Activated naive CD4-positive, alpha-beta T cell treated with anti-CD3 and anti-CD28 coated beads, Interleukin-2, amount 50 U/mL, for 72 hours (primary cell): ENCODE measurements around the gene FBRSL1. TPM values are rescaled to one million over a fixed set of nuclear protein-coding genes. Genes with fewer than 3 reads are reported as not detected.
"Not testable (repeated sequence)": the region's sequence is repeated elsewhere in the genome, so short reads cannot be mapped to it uniquely, and the experiment has no call there.

Experiments
- ATAC-seq, 2 donors: fragments of 150-1000 bp; cut with Tn5 transposase; 2 replicates each; pipeline ENCODE4 v1.10.0; 2021; ENCODE audit warnings: mild to moderate bottlenecking in 2 of 2, moderate library complexity in 2 of 2
- DNase-seq, 2 donors: peaks; one replicate each; pipeline ENCODE4 v3.0.0; 2021 to 2022; ENCODE audit warnings: low spot score in 2 of 2
- H3K27ac Mint-ChIP-seq, 2 donors: one replicate each; pipeline ENCODE4 v1.8.0; 2022; ENCODE audit warnings: mild to moderate bottlenecking in 2 of 2, mixed read lengths in 2 of 2
- H3K36me3 Mint-ChIP-seq, 2 donors: one replicate each; pipeline ENCODE4 v1.8.0; 2022; ENCODE audit warnings: mixed read lengths in 2 of 2
- H3K9me3 Mint-ChIP-seq, 2 donors: one replicate each; pipeline ENCODE4 v1.8.0; 2022; ENCODE audit warnings: mixed read lengths in 2 of 2
- total RNA-seq, 2 donors: library from RNA; stranded (reverse); gene quantifications; one replicate each; pipeline ENCODE4 v1.2.3, GENCODE V29; 2022

The FBRSL1 gene
- total RNA-seq, 2 donors from 2014 or later: 30.8 to 37.8 TPM

- not testable (repeated sequence) for DNase-seq, H3K27ac Mint-ChIP-seq, H3K9me3 Mint-ChIP-seq, ATAC-seq, H3K36me3 Mint-ChIP-seq
These were observed 26.5 kb upstream of the FBRSL1 start for GRCh38 chr12:132463284-132463924.

- not testable (repeated sequence) for H3K9me3 Mint-ChIP-seq, H3K27ac Mint-ChIP-seq, DNase-seq, H3K36me3 Mint-ChIP-seq, ATAC-seq
These were observed 25.6 kb upstream of the FBRSL1 start for GRCh38 chr12:132464304-132464703.

- DNase-seq (no peak), ATAC-seq (peak in 1 of 2 donors; percentile 9)
- no peaks in the 10 kb centered on the region for H3K36me3 Mint-ChIP-seq
- H3K9me3 Mint-ChIP-seq: no peaks in the 10 kb centered on the region
- H3K27ac Mint-ChIP-seq: no peak overlapping the region
These were observed 25.1 kb upstream of the FBRSL1 start for GRCh38 chr12:132464820-132465219.

GRCh38 chr12:132465269-132466190, 24.4 kb upstream of the FBRSL1 start:
- ATAC-seq: peak in 1 of 2 donors; percentile 20
- no peak for DNase-seq
- no peaks in the 10 kb centered on the region for H3K9me3 Mint-ChIP-seq
- no peak overlapping the region for H3K27ac Mint-ChIP-seq
- no peaks in the 10 kb centered on the region for H3K36me3 Mint-ChIP-seq

GRCh38 chr12:132466241-132467201, 23.4 kb upstream of the FBRSL1 start:
- H3K36me3 Mint-ChIP-seq: no peaks in the 10 kb centered on the region
- DNase-seq (no peak), ATAC-seq (no peak)
- no peaks in the 10 kb centered on the region for H3K9me3 Mint-ChIP-seq
- no peak overlapping the region for H3K27ac Mint-ChIP-seq

GRCh38 chr12:132467511-132467910, 22.4 kb upstream of the FBRSL1 start:
- H3K27ac Mint-ChIP-seq: no peak overlapping the region
- no peaks in the 10 kb centered on the region for H3K36me3 Mint-ChIP-seq
- H3K9me3 Mint-ChIP-seq: no peaks in the 10 kb centered on the region
- no peak for DNase-seq
- ATAC-seq: no peak

- ATAC-seq (no peak), DNase-seq (no peak)
- Mint-ChIP-seq H3K36me3 (no peaks in the 10 kb centered on the region), H3K27ac (no peak overlapping the region), H3K9me3 (no peaks in the 10 kb centered on the region)
These were observed 20.5 kb upstream of the FBRSL1 start for GRCh38 chr12:132469423-132469822.

GRCh38 chr12:132470397-132470796, 19.6 kb upstream of the FBRSL1 start:
- no peaks in the 10 kb centered on the region for H3K9me3 Mint-ChIP-seq
- DNase-seq: no peak
- no peaks in the 10 kb centered on the region for H3K36me3 Mint-ChIP-seq
- ATAC-seq: no peak
- no peak overlapping the region for H3K27ac Mint-ChIP-seq

GRCh38 chr12:132471011-132471857, 18.7 kb upstream of the FBRSL1 start:
- DNase-seq: no peak
- peak in 1 of 2 donors; percentile 49 for ATAC-seq
- H3K27ac Mint-ChIP-seq: peak overlapping the region in 1 of 2 donors; percentile 5
- H3K9me3 Mint-ChIP-seq: no peaks in the 10 kb centered on the region
- no peaks in the 10 kb centered on the region for H3K36me3 Mint-ChIP-seq

- no peaks in the 10 kb centered on the region for H3K9me3 Mint-ChIP-seq
- H3K36me3 Mint-ChIP-seq: no peaks in the 10 kb centered on the region
- ATAC-seq: no peak
- DNase-seq: no peak
- H3K27ac Mint-ChIP-seq: peak overlapping the region in 1 of 2 donors; percentile 5
These were observed 18.1 kb upstream of the FBRSL1 start for GRCh38 chr12:132471858-132472255.

GRCh38 chr12:132472386-132472785, 17.6 kb upstream of the FBRSL1 start:
- Mint-ChIP-seq H3K27ac (no peak overlapping the region), H3K36me3 (no peaks in the 10 kb centered on the region), H3K9me3 (no peaks in the 10 kb centered on the region)
- ATAC-seq (no peak), DNase-seq (no peak)

- DNase-seq: no peak
- ATAC-seq: peak; percentile 10 to 32
- no peaks in the 10 kb centered on the region for H3K36me3 Mint-ChIP-seq
- H3K9me3 Mint-ChIP-seq: no peaks in the 10 kb centered on the region
- no peak overlapping the region for H3K27ac Mint-ChIP-seq
These were observed 15.7 kb upstream of the FBRSL1 start for GRCh38 chr12:132474237-132474741.

GRCh38 chr12:132474799-132475303, 15.1 kb upstream of the FBRSL1 start:
- H3K9me3 Mint-ChIP-seq, DNase-seq, H3K36me3 Mint-ChIP-seq, ATAC-seq, H3K27ac Mint-ChIP-seq: not testable (repeated sequence)

- no peaks in the 10 kb centered on the region for H3K36me3 Mint-ChIP-seq
- peak overlapping the region; percentile 73 to 96 for H3K27ac Mint-ChIP-seq
- ATAC-seq (peak; percentile 29 to 58), DNase-seq (no peak)
- no peaks in the 10 kb centered on the region for H3K9me3 Mint-ChIP-seq
These were observed 14.5 kb upstream of the FBRSL1 start for GRCh38 chr12:132475304-132476037.

- ATAC-seq: no peak
- DNase-seq: no peak
- H3K36me3 Mint-ChIP-seq: no peaks in the 10 kb centered on the region
- no peaks in the 10 kb centered on the region for H3K9me3 Mint-ChIP-seq
- H3K27ac Mint-ChIP-seq: peak overlapping the region; percentile 73 to 96
These were observed 13.9 kb upstream of the FBRSL1 start for GRCh38 chr12:132476038-132476414.
